ENCODE measurements around the gene HEY2. TPM values are rescaled to one million over a fixed set of nuclear protein-coding genes. Genes with fewer than 3 reads are reported as not detected.
"Not testable (repeated sequence)": the region's sequence is repeated elsewhere in the genome, so short reads cannot be mapped to it uniquely, and the experiment has no call there.

HEY2 gene
- total and polyA plus RNA-seq, 2 donors (not counting 1 experiment from before 2014, with no cell fraction given): 0.12 TPM; not detected in 1

- Histone ChIP-seq H3K9me3 (ENCODE audit: control extremely low read depth in 1 of 3, control insufficient read depth in 2 of 3, insufficient read depth in 1 of 3, low read length in 2 of 3) (no peaks in the 10 kb centered on the region), H2AFZ (ENCODE audit: insufficient read depth, low read depth, low read length, poor library complexity, severe bottlenecking) (no peak overlapping the region), H3K27me3 (replicated peaks in 1 of 4; ENCODE audit: control extremely low read depth in 1 of 4, control insufficient read depth in 3 of 4, insufficient read depth in 4 of 4, low read length in 3 of 4) (no peaks in the 10 kb centered on the region), H3K4me3 (ENCODE audit: control extremely low read depth in 1 of 5, extremely low read depth in 1 of 5, insufficient read depth in 1 of 5, low read depth in 2 of 5, low read length in 4 of 5) (no peak overlapping the region), H3K9ac (ENCODE audit: low read length) (no peak overlapping the region), H3K79me2 (ENCODE audit: control insufficient read depth, insufficient read depth, low read length) (no peaks in the 10 kb centered on the region), H3K4me1 (ENCODE audit: control insufficient read depth in 2 of 2, insufficient read depth in 2 of 2, low read length in 2 of 2) (peaks cover 0 to 3% of the 10 kb centered on the region in 2 donors), H3K4me2 (replicated peaks; ENCODE audit: low read depth, low read length, poor library complexity, severe bottlenecking) (no peak overlapping the region), H4K20me1 (ENCODE audit: control insufficient read depth, insufficient read depth, low read length, poor library complexity, severe bottlenecking) (no peaks in the 10 kb centered on the region), H3K36me3 (replicated peaks in 1 of 2; ENCODE audit: control extremely low read depth in 1 of 2, control insufficient read depth in 1 of 2, extremely low read depth in 1 of 2, insufficient read depth in 2 of 2, low read length in 1 of 2) (no peaks in the 10 kb centered on the region), H3K27ac (ENCODE audit: low read length in 2 of 2) (no peak overlapping the region)
- Mint-ChIP-seq H3K4me3 (no peak overlapping the region), H3K27me3 (peaks cover 6% of the 10 kb centered on the region), H3K27ac (no peak overlapping the region), H3K4me1 (peaks cover 4% of the 10 kb centered on the region), H3K9me3 (ENCODE audit: insufficient read depth) (no peaks in the 10 kb centered on the region)
- POLR2A ChIA-PET: no interaction called here
- ATAC-seq (ENCODE audit: low read depth): no peak
- 100% methylated on average over 1 of the region's 3 CpGs for WGBS (ENCODE audit: insufficient coverage)
- TF ChIP-seq CTCF (IDR thresholded peaks at IDR 0.05) (no peak), EZH2 (IDR thresholded peaks at IDR 0.05; ENCODE audit: borderline replicate concordance, insufficient read depth, low read depth, low read length, poor library complexity, severe bottlenecking) (no peak)
- DNase-seq: no peak
- intact Hi-C loops (cut with micrococcal nuclease): no loop called here
- CTCF ChIA-PET: no interaction called here
These were observed 48.7 kb upstream of the HEY2 start for GRCh38 chr6:125700581-125701353.

GRCh38 chr6:125701354-125701668 lies 48.1 kb upstream of the HEY2 start:
- Histone ChIP-seq H4K20me1 (ENCODE audit: control insufficient read depth, insufficient read depth, low read length, poor library complexity, severe bottlenecking) (no peaks in the 10 kb centered on the region), H3K9ac (ENCODE audit: low read length) (no peak overlapping the region), H3K36me3 (replicated peaks in 1 of 2; ENCODE audit: control extremely low read depth in 1 of 2, control insufficient read depth in 1 of 2, extremely low read depth in 1 of 2, insufficient read depth in 2 of 2, low read length in 1 of 2) (no peaks in the 10 kb centered on the region), H3K79me2 (ENCODE audit: control insufficient read depth, insufficient read depth, low read length) (no peaks in the 10 kb centered on the region), H3K4me3 (ENCODE audit: control extremely low read depth in 1 of 5, extremely low read depth in 1 of 5, insufficient read depth in 1 of 5, low read depth in 2 of 5, low read length in 4 of 5) (no peak overlapping the region), H3K27ac (ENCODE audit: low read length in 2 of 2) (no peak overlapping the region), H2AFZ (ENCODE audit: insufficient read depth, low read depth, low read length, poor library complexity, severe bottlenecking) (no peak overlapping the region), H3K4me2 (replicated peaks; ENCODE audit: low read depth, low read length, poor library complexity, severe bottlenecking) (no peak overlapping the region), H3K9me3 (ENCODE audit: control extremely low read depth in 1 of 3, control insufficient read depth in 2 of 3, insufficient read depth in 1 of 3, low read length in 2 of 3) (no peaks in the 10 kb centered on the region), H3K27me3 (replicated peaks in 1 of 4; ENCODE audit: control extremely low read depth in 1 of 4, control insufficient read depth in 3 of 4, insufficient read depth in 4 of 4, low read length in 3 of 4) (no peaks in the 10 kb centered on the region), H3K4me1 (ENCODE audit: control insufficient read depth in 2 of 2, insufficient read depth in 2 of 2, low read length in 2 of 2) (peaks cover 0 to 3% of the 10 kb centered on the region in 2 donors)
- no peak overlapping the region for H3K4me3 Mint-ChIP-seq
- intact Hi-C loops (cut with micrococcal nuclease): no loop called here
- peaks cover 4% of the 10 kb centered on the region for H3K4me1 Mint-ChIP-seq
- WGBS (ENCODE audit: insufficient coverage): no CpG with 5 or more reads among the region's 1 CpG
- no peak for TF ChIP-seq CTCF (IDR thresholded peaks at IDR 0.05)
- no peak for TF ChIP-seq EZH2 (IDR thresholded peaks at IDR 0.05; ENCODE audit: borderline replicate concordance, insufficient read depth, low read depth, low read length, poor library complexity, severe bottlenecking)
- POLR2A ChIA-PET: no interaction called here
- CTCF ChIA-PET: no interaction called here
- peaks cover 7% of the 10 kb centered on the region for H3K27me3 Mint-ChIP-seq
- H3K27ac Mint-ChIP-seq: no peak overlapping the region
- H3K9me3 Mint-ChIP-seq (ENCODE audit: insufficient read depth): no peaks in the 10 kb centered on the region
- ATAC-seq (ENCODE audit: low read depth): no peak
- DNase-seq: no peak

- H3K4me3 ChIP-seq (ENCODE audit: control extremely low read depth in 1 of 5, extremely low read depth in 1 of 5, insufficient read depth in 1 of 5, low read depth in 2 of 5, low read length in 4 of 5); H3K4me1 Mint-ChIP-seq; CTCF ChIA-PET; H3K79me2 ChIP-seq (ENCODE audit: control insufficient read depth, insufficient read depth, low read length); H3K27me3 ChIP-seq (replicated peaks in 1 of 4; ENCODE audit: control extremely low read depth in 1 of 4, control insufficient read depth in 3 of 4, insufficient read depth in 4 of 4, low read length in 3 of 4); H2AFZ ChIP-seq (ENCODE audit: insufficient read depth, low read depth, low read length, poor library complexity, severe bottlenecking); H3K9me3 Mint-ChIP-seq (ENCODE audit: insufficient read depth); DNase-seq; H3K4me3 Mint-ChIP-seq; H3K36me3 ChIP-seq (replicated peaks in 1 of 2; ENCODE audit: control extremely low read depth in 1 of 2, control insufficient read depth in 1 of 2, extremely low read depth in 1 of 2, insufficient read depth in 2 of 2, low read length in 1 of 2); POLR2A ChIA-PET; intact Hi-C loops (cut with micrococcal nuclease); H3K9me3 ChIP-seq (ENCODE audit: control extremely low read depth in 1 of 3, control insufficient read depth in 2 of 3, insufficient read depth in 1 of 3, low read length in 2 of 3); H3K4me1 ChIP-seq (ENCODE audit: control insufficient read depth in 2 of 2, insufficient read depth in 2 of 2, low read length in 2 of 2); H3K27ac ChIP-seq (ENCODE audit: low read length in 2 of 2); H3K27ac Mint-ChIP-seq; H4K20me1 ChIP-seq (ENCODE audit: control insufficient read depth, insufficient read depth, low read length, poor library complexity, severe bottlenecking); H3K4me2 ChIP-seq (replicated peaks; ENCODE audit: low read depth, low read length, poor library complexity, severe bottlenecking); H3K9ac ChIP-seq (ENCODE audit: low read length); ATAC-seq (ENCODE audit: low read depth): not testable (repeated sequence)
- 89% methylated on average over 3 of the region's 5 CpGs for WGBS (ENCODE audit: insufficient coverage)
- peaks cover 16% of the 10 kb centered on the region for H3K27me3 Mint-ChIP-seq
These were observed 45.5 kb upstream of the HEY2 start for GRCh38 chr6:125703882-125704281.
